MCF 10A (cell line): ENCODE results near the gene ZFTA. TPM values are rescaled to one million over a fixed set of nuclear protein-coding genes. Genes with fewer than 3 reads are reported as not detected.
A peak's percentile ranks its signal among the peaks of the same experiment; 100 is the strongest.

Source experiments
- BruUV-seq: library from RNA; stranded (reverse); fragments of 400-500 nt; replicated peaks from 2 replicates; lab custom pipeline; 2021; lab: Mats Ljungman, UMichigan
- CTCF ChIA-PET: fragments of 300-600 bp; sonication (Branson Sonifier 250); formaldehyde crosslinking; extraction: SDS; loops from one replicate; lab custom pipeline; 2021; ENCODE audit warnings: antibody characterized with exemption, inconsistent platforms; lab: Yijun Ruan, JAX
- POLR2A ChIA-PET: fragments of 300-600, 350-650 bp; sonication (Branson Sonifier 250); formaldehyde crosslinking; extraction: SDS; loops from one replicate; lab custom pipeline; 2020; ENCODE audit warnings: antibody characterized with exemption, inconsistent platforms; lab: Yijun Ruan, JAX
- DNase-seq: peaks from one replicate; pipeline ENCODE4 v3.0.0-alpha.2; 2018; ENCODE audit not compliant: unreplicated experiment
- H3K27ac Mint-ChIP-seq: one replicate; pipeline ENCODE4 v1.8.0; 2022; ENCODE audit warnings: mild to moderate bottlenecking, low read depth, mixed read lengths; ENCODE audit not compliant: unreplicated experiment
- H3K27me3 Mint-ChIP-seq: one replicate; pipeline ENCODE4 v1.8.0; 2022; ENCODE audit warnings: mixed read lengths; ENCODE audit not compliant: insufficient read depth, unreplicated experiment
- H3K36me3 Mint-ChIP-seq: one replicate; pipeline ENCODE4 v1.8.0; 2022; ENCODE audit warnings: mild to moderate bottlenecking, moderate library complexity, mixed read lengths; ENCODE audit not compliant: insufficient read depth, unreplicated experiment
- H3K4me1 Mint-ChIP-seq: one replicate; pipeline ENCODE4 v1.8.0; 2022; ENCODE audit warnings: mixed read lengths; ENCODE audit not compliant: insufficient read depth, unreplicated experiment
- H3K4me3 Mint-ChIP-seq: one replicate; pipeline ENCODE4 v1.8.0; 2022; ENCODE audit warnings: mild to moderate bottlenecking, moderate library complexity, mixed read lengths; ENCODE audit not compliant: unreplicated experiment
- H3K9me3 Mint-ChIP-seq: one replicate; pipeline ENCODE4 v1.8.0; 2022; ENCODE audit warnings: mixed read lengths; ENCODE audit not compliant: unreplicated experiment
- intact Hi-C: fragments of 100-400 bp; cut with micrococcal nuclease; formaldehyde crosslinking; loops from 2 replicates; pipeline ENCODE4 v1.14.1; 2022
- total RNA-seq: library from RNA; stranded (reverse); gene quantifications from 2 replicates; pipeline ENCODE4 v1.2.3, GENCODE V29; 2022
- TF ChIP-seq, protein P1 (sequence below): fragments of 200-600 bp; IDR thresholded peaks from one replicate; pipeline ENCODE4 v1.8.0; 2022; ENCODE audit warnings: antibody characterized with exemption, mild to moderate bottlenecking; ENCODE audit not compliant: unreplicated experiment

ZFTA gene
- total RNA-seq, 1 experiment from 2014 or later, result 2.6 TPM

- intact Hi-C loops, result loop anchor here (2.0 kb wide), 1 partner anchor 34 kb away; the partner anchor contains the start of gene ZFTA
- TF ChIP-seq, protein P1, sequence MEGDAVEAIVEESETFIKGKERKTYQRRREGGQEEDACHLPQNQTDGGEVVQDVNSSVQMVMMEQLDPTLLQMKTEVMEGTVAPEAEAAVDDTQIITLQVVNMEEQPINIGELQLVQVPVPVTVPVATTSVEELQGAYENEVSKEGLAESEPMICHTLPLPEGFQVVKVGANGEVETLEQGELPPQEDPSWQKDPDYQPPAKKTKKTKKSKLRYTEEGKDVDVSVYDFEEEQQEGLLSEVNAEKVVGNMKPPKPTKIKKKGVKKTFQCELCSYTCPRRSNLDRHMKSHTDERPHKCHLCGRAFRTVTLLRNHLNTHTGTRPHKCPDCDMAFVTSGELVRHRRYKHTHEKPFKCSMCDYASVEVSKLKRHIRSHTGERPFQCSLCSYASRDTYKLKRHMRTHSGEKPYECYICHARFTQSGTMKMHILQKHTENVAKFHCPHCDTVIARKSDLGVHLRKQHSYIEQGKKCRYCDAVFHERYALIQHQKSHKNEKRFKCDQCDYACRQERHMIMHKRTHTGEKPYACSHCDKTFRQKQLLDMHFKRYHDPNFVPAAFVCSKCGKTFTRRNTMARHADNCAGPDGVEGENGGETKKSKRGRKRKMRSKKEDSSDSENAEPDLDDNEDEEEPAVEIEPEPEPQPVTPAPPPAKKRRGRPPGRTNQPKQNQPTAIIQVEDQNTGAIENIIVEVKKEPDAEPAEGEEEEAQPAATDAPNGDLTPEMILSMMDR, result no peak
- Mint-ChIP-seq H3K27me3 (no peaks in the 10 kb centered on the region), H3K27ac (peak overlapping the region; percentile 85), H3K4me3 (peak overlapping the region; percentile 67), H3K9me3 (no peaks in the 10 kb centered on the region), H3K36me3 (no peaks in the 10 kb centered on the region), H3K4me1 (peaks cover 9% of the 10 kb centered on the region)
- DNase-seq, result peak; percentile 90
- BruUV-seq, result no TSS peak
- CTCF ChIA-PET, result interaction anchor here (0.5 to 1.8 kb wide), 10 partner anchors 17 to 446 kb away, joined by 3 to 6 read pairs (median 4); partner anchors contain the start of gene ZFTA
- POLR2A ChIA-PET, result interaction anchor here (0.5 to 2.7 kb wide), 14 partner anchors 8 to 379 kb away, joined by 3 to 16 read pairs (median 3); partner anchors contain the start of genes COX8A, MARK2, SPINDOC and ZFTA
Measured at GRCh38 chr11:63802637-63803414, 34.3 kb upstream of the ZFTA start.

- POLR2A ChIA-PET, result no interaction called here
- BruUV-seq, result no TSS peak
- CTCF ChIA-PET, result interaction anchor here (0.6 to 1.8 kb wide), 2 partner anchors 37 to 54 kb away, joined by 3 to 5 read pairs; no protein-coding TSS in a partner anchor
- intact Hi-C loops, result no loop called here
- peak overlapping the region; percentile 82 for H3K27ac Mint-ChIP-seq
- no peaks in the 10 kb centered on the region for H3K36me3 Mint-ChIP-seq
- no peaks in the 10 kb centered on the region for H3K9me3 Mint-ChIP-seq
- TF ChIP-seq, protein P1, result no peak
- peaks cover 9% of the 10 kb centered on the region for H3K4me1 Mint-ChIP-seq
- H3K27me3 Mint-ChIP-seq, result no peaks in the 10 kb centered on the region
- H3K4me3 Mint-ChIP-seq, result no peak overlapping the region
- DNase-seq, result no peak
Measured at GRCh38 chr11:63800921-63801320, 32.3 kb upstream of the ZFTA start.

DNA sequence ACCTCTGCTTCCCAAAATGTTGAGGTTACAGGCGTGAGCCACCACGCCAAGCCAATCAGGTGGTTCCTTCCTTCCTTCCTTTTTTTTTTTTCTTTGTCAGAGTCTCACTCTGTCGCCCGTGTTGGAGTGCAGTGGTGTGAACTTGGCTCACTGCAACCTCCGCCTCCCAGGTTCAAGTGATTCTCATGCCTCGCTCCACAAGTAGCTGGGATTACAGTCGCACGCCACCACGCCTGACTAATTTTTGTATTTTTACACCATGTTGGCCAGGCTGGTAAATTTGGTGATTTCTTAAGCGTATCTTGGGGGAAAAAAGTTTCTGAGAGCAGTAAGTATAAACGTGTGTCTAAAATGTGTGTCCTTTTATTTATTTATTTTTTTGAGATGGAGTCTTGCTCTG, 26.5 kb upstream of the ZFTA start:
- POLR2A ChIA-PET, result interaction anchor here (0.7 kb wide), 1 partner anchor 134 kb away, joined by 3 read pairs; no protein-coding TSS in a partner anchor
- CTCF ChIA-PET, result no interaction called here
- TF ChIP-seq, protein P1, result no peak
- Mint-ChIP-seq H3K9me3 (peaks cover 8% of the 10 kb centered on the region), H3K4me1 (no peaks in the 10 kb centered on the region), H3K4me3 (no peak overlapping the region), H3K27ac (no peak overlapping the region), H3K27me3 (no peaks in the 10 kb centered on the region), H3K36me3 (no peaks in the 10 kb centered on the region)
- BruUV-seq, result no TSS peak
- intact Hi-C loops, result no loop called here
- DNase-seq, result no peak

- Mint-ChIP-seq H3K27me3 (no peaks in the 10 kb centered on the region), H3K27ac (no peak overlapping the region), H3K4me3 (no peak overlapping the region), H3K9me3 (peaks cover 8% of the 10 kb centered on the region), H3K36me3 (no peaks in the 10 kb centered on the region), H3K4me1 (no peaks in the 10 kb centered on the region)
- BruUV-seq, result no TSS peak
- TF ChIP-seq, protein P1, result no peak
- intact Hi-C loops, result no loop called here
- no peak for DNase-seq
- CTCF ChIA-PET, result interaction anchor here (0.6 to 1.4 kb wide), 3 partner anchors 26 to 165 kb away, joined by 3 read pairs; no protein-coding TSS in a partner anchor
- POLR2A ChIA-PET, result no interaction called here
Measured at GRCh38 chr11:63793161-63793560, 24.6 kb upstream of the ZFTA start.
